Stimulated activated naive CD8-positive, alpha-beta T cell treated with anti-CD3 and anti-CD28 coated beads, Interleukin-15, Interleukin-2, amounts not matched to agents 100 ng/mL and 50 ng/mL, for 24 hours (primary cell): Measurements from ENCODE around the gene TMEM88.

ENCODE experiments used
- H3K27ac Mint-ChIP-seq: one replicate; pipeline ENCODE4 v1.8.0; 2021; ENCODE audit warnings: mild to moderate bottlenecking, mixed read lengths
- H3K27me3 Mint-ChIP-seq: one replicate; pipeline ENCODE4 v1.8.0; 2021; ENCODE audit warnings: mixed read lengths
- H3K36me3 Mint-ChIP-seq: one replicate; pipeline ENCODE4 v1.8.0; 2021; ENCODE audit warnings: low read depth, mixed read lengths
- H3K4me1 Mint-ChIP-seq: one replicate; pipeline ENCODE4 v1.8.0; 2021; ENCODE audit warnings: low read depth, mixed read lengths
- H3K4me3 Mint-ChIP-seq: one replicate; pipeline ENCODE4 v1.8.0; 2021; ENCODE audit warnings: mild to moderate bottlenecking, mixed read lengths
- H3K9me3 Mint-ChIP-seq: one replicate; pipeline ENCODE4 v1.8.0; 2021; ENCODE audit warnings: mixed read lengths

The TMEM88 gene

DNA sequence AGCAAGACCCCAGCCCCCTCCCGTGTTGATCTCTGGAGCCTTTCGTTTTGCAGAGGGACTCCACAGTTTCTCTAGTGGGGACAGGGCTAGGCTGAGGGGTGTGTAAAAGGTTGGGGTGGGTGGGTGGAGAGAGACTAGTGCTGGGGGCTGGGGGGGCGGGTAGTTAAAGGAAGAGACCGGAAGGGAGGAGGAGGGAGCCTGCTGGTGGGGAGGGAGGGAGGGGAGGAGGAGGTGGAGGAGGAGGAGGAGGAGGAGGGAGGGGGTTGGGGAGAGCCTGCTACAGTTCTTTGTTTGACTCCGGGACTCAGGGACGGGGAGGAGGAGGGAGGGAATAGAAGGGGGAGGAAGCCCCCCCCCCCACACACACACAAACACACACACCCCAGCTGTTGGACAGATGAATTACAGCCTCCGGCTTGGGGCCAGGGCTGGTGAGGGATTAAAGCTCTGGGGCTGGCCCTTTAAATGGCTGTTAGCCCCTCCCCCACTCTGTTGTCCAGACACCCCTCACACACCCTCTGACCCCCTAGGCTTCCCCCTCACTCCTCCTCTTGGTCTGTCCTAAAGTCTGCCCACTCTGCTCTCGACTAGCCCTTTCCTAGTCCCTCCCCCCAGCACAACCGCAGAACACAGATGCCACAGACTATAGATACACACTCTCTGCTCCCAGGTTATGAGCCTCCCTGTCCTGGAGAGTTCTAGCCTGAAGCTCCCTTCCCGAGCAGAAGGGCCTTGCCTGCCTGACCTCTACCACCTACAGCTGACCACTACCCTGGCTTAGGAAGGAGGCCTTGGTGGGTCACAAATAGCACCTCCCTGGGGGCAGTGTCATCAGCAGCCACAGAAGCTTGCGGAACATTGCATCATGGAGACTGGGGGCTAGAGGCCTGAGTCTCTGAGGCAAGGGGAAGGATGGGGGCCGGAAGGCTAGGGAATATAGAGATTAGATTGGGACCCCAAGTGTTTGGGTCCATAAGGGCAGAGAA lies 16.5 kb upstream of the TMEM88 start:
- H3K4me1 Mint-ChIP-seq: peaks cover 79% of the 10 kb centered on the region
- H3K27me3 Mint-ChIP-seq: peaks cover 1% of the 10 kb centered on the region
- H3K9me3 Mint-ChIP-seq: no peaks in the 10 kb centered on the region
- peaks cover 3% of the 10 kb centered on the region for H3K36me3 Mint-ChIP-seq
- H3K4me3 Mint-ChIP-seq: peak overlapping the region; percentile 93
- peak overlapping the region; percentile 66 for H3K27ac Mint-ChIP-seq

DNA sequence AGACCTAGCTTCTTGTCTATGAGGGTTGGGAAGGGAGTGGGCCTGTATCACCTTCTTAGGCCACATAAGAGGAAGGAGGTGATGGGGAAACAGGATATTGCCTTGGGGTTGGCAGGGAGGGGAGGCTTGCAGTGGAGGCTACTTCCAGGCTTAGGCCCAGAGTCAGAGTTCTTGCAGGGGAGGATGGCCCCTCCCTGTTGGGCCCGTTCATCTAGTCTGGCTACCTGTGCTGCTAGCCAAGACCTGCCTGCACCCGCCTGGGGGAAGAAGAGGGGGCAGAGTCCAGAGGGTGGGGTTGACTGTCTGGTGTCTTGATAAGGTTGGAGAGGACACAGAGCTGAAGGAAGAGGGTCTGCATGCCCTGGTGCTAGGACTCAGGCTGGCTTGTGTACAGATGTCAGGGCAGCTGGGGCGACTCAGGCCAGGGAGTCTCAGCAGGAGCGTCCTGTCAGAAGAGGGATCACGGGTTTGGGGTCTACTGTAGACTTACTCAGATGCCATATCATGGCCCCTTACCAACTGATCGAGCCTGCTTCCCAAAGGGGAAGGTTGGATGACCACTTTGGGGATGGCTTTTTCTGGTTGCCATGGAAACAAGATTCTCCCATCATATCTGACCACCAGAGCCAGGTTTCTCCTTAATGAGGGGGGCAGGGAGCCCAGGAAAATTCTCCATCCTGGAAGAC lies 15.5 kb upstream of the TMEM88 start:
- Mint-ChIP-seq H3K4me3 (peak overlapping the region; percentile 88), H3K4me1 (peaks cover 73% of the 10 kb centered on the region), H3K27me3 (no peaks in the 10 kb centered on the region)

DNA sequence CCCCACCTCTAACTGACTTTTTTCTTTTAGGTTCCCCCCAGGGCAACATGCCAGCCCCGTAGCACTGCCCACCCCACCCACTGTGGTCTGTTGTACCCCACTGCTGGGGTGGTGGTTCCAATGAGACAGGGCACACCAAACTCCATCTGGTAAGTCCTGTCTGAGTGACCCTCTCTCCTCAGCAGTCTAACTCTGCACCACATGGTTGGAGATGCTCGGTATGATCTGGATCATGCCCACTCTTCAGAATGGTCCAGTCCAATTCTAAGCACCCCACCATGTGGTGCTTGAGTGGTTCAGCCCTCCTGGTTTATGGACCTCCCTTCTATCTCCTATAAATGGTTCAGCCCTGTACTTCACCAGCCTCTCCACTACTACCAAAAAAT lies 15.0 kb upstream of the TMEM88 start:
- H3K27ac Mint-ChIP-seq: peak overlapping the region; percentile 95
- no peaks in the 10 kb centered on the region for H3K9me3 Mint-ChIP-seq
- peak overlapping the region; percentile 88 for H3K4me3 Mint-ChIP-seq
- peaks cover 69% of the 10 kb centered on the region for H3K4me1 Mint-ChIP-seq
- no peaks in the 10 kb centered on the region for H3K27me3 Mint-ChIP-seq
- H3K36me3 Mint-ChIP-seq: peaks cover 3% of the 10 kb centered on the region

More for the DNA sequence above, 15.5 kb upstream of the TMEM88 start:
- Mint-ChIP-seq H3K36me3 (peaks cover 3% of the 10 kb centered on the region), H3K27ac (peak overlapping the region; percentile 66), H3K9me3 (no peaks in the 10 kb centered on the region)

DNA sequence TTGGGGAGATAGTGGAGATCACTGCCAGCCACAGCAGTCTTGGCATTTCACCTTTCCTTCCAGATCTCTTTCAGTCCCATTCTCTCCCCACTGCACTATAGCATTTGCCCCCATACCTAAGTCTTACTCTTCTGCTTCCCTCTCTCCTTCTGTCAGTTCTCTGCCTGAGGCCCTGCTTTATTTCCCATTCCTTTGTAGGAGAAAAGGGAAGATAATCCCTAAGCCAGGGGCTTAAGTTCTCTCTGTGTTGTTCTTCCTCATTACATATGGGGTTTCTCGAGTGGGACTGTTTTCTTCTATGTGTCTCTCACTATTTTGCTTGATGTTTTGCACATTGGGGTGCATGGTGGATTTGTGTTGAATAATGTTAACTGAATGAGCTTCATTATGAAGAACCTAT lies 14.4 kb upstream of the TMEM88 start:
- peak overlapping the region; percentile 88 for H3K4me3 Mint-ChIP-seq
- peaks cover 68% of the 10 kb centered on the region for H3K4me1 Mint-ChIP-seq
- H3K27me3 Mint-ChIP-seq: no peaks in the 10 kb centered on the region
- no peaks in the 10 kb centered on the region for H3K9me3 Mint-ChIP-seq
- peaks cover 8% of the 10 kb centered on the region for H3K36me3 Mint-ChIP-seq
- peak overlapping the region; percentile 95 for H3K27ac Mint-ChIP-seq

DNA sequence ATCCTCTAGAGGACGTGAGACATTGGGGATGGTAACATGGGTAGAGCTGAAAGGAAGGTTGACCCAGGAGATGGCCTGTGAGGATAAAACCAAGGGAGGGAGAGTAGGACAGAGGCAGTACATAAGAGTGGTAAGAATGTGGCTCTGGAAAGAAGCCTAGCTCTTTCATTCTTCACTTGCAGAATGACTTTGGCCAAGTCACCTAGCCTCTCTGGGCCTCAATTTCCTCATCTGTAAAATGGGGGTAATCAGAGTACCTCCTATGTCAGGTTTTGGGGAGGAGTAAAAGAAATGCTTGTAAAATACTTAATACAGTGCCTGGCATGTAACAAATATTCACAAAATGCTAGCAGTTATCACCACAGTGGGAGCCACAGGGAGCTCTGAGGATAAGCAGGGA lies 14.0 kb upstream of the TMEM88 start:
- Mint-ChIP-seq H3K27me3 (no peaks in the 10 kb centered on the region), H3K36me3 (peaks cover 13% of the 10 kb centered on the region), H3K4me1 (peaks cover 72% of the 10 kb centered on the region)

DNA sequence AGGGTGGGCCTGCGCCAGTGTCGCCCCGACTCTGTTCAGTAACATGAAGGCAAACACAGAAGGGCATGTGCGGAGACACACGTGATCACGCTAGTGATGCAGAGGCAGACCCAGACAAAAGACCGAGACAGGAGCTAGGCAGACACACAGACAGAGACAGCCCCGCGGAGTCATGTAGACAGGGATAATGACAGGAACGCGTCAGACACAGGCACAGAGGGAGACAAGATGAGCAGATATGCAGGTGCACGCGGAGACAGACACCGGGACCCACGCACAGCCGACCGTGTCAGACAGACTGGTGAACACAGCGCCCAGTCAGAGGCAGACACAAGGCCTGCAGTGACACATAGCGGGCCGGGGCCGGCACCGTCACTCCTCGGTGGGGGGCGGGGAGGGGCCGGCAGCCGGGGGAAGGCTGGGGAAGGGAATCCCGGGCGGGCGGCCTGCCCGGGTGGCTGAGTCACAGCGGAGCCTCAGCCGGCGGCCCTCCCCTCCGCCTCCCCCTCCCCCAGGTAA lies 13.4 kb upstream of the TMEM88 start:
- peak overlapping the region; percentile 88 for H3K4me3 Mint-ChIP-seq
- no peaks in the 10 kb centered on the region for H3K27me3 Mint-ChIP-seq
- peak overlapping the region; percentile 100 for H3K27ac Mint-ChIP-seq
- peaks cover 71% of the 10 kb centered on the region for H3K4me1 Mint-ChIP-seq
- H3K9me3 Mint-ChIP-seq: no peaks in the 10 kb centered on the region
- peaks cover 19% of the 10 kb centered on the region for H3K36me3 Mint-ChIP-seq

More for the DNA sequence above, 14.0 kb upstream of the TMEM88 start:
- peak overlapping the region; percentile 88 for H3K4me3 Mint-ChIP-seq
- H3K27ac Mint-ChIP-seq: peak overlapping the region; percentile 95
- no peaks in the 10 kb centered on the region for H3K9me3 Mint-ChIP-seq

DNA sequence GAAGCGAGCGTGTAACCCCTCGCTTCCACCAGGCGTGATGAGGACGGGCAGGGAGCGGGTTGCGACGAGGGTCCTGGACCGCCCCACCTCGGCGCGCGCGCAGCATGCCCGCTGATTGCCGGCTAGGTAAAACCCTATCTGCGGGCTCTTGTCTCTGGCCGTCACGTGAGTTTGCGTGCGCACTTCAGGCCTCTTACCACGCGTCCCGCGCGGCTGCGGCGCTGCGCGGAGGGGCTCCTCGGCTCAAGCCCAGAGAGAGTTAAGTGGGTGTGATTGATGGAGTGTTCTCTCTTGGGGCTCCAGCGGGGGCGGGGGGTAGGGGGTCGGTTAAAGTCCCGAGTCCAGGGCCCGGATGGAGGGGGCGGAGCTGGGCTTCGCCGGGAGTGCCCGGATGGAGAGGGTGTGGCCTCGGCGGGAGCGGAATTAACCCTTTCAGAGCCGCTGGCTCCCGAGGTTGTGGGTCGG lies 12.9 kb upstream of the TMEM88 start:
- Mint-ChIP-seq H3K4me1 (peaks cover 71% of the 10 kb centered on the region), H3K36me3 (peaks cover 23% of the 10 kb centered on the region), H3K27ac (peak overlapping the region; percentile 100), H3K27me3 (no peaks in the 10 kb centered on the region), H3K4me3 (peak overlapping the region; percentile 88), H3K9me3 (no peaks in the 10 kb centered on the region)

DNA sequence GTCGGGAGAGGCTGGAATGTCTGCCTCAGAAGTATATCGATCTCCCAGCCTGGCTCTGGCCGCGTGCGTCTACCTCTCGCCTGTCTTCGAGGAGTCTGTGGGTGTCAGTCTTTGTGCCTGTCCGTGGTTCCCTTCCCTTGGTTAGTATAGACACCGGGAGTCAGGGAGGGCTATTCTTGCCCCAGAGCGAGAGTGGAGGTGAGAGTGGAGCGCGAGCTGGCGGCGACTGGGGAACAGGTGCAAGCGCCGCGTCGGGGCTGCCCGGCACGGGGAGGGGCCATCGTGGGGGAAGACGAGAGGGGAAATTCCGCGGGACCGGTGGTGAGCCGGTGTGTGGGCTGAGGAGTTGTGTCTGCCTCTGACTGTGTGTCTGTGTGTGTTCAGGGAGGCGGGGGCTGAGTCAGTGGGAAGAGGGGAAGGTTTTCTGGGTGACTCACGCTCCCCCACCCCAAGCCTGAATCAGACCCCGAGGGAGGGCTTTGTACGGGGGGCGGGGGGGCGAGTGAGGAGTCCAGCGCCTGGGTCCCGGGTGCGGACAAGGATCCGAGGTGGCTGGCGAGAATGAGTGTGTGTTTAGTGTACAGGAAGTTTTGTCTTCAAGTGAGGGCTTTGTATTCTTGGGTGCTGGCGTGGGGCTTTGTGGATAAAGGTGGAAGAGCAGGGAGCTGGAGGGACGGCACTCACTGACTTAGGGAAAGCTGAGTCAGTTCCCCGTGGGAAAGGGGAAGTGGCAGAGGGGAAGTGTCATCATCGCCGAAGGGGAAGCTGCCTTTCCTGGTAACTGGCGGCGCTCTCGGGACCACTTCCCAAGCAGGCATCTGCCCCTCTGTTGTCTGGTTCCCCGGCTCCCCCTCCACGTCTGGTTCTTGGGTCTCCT lies 12.2 kb upstream of the TMEM88 start:
- Mint-ChIP-seq H3K27ac (peak overlapping the region; percentile 100), H3K4me3 (peak overlapping the region; percentile 88), H3K4me1 (peaks cover 70% of the 10 kb centered on the region), H3K36me3 (peaks cover 24% of the 10 kb centered on the region), H3K27me3 (no peaks in the 10 kb centered on the region), H3K9me3 (no peaks in the 10 kb centered on the region)

DNA sequence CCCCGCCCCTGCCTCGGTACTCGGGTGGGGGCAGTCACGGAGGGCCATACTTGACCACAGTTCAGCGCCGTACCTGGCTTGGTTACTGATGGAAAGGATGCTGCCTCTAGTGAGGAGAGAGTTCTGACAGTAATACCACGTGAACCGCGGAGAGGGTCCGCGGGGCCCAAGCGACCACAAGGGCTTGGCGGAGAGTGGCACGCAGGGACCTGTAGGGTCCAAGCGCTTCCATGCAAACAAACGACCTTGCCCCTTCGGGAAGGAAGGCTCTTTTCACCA lies 11.7 kb upstream of the TMEM88 start:
- peaks cover 24% of the 10 kb centered on the region for H3K36me3 Mint-ChIP-seq
- peaks cover 68% of the 10 kb centered on the region for H3K4me1 Mint-ChIP-seq
- peak overlapping the region; percentile 100 for H3K27ac Mint-ChIP-seq
- no peaks in the 10 kb centered on the region for H3K27me3 Mint-ChIP-seq
- no peaks in the 10 kb centered on the region for H3K9me3 Mint-ChIP-seq
- H3K4me3 Mint-ChIP-seq: peak overlapping the region; percentile 88

DNA sequence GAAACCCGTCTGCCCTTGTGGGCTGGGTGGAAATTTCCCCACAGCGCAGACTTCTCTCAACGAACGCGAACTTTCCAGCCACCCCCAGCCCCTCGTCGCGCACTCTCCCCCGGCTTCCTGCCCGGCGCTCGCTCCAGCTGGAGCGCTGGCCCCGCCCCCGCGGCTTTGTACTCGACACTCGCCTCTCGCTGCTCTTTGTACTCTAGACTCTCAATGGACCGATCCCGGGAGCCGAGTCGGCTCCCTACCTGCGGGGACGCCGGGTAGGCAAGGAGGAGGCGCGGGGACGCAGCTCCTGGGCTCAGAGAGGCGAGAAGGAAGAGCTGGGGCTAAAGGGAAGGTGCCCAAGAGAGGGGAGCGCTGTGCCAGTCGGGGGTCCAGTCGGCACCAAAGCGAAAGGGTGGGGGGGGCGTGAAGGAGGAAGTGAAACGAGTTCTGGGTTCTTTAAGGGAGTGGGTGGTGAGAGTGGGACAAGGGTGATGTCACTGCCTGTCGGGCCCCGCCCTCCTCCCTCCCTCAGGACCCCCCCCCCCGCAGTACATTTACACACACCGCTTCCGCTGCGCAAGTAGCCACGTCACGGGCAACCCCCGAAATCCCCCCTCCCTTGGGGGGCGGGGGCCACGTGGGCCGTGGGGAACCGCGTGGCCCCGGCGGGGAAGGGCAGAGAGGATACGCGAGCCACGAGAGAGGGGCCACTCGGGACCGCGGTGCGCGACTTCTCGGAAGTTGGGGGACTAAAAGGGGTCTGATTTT lies 11.2 kb upstream of the TMEM88 start:
- peak overlapping the region; percentile 100 for H3K27ac Mint-ChIP-seq
- peaks cover 24% of the 10 kb centered on the region for H3K36me3 Mint-ChIP-seq
- H3K27me3 Mint-ChIP-seq: no peaks in the 10 kb centered on the region
- no peaks in the 10 kb centered on the region for H3K9me3 Mint-ChIP-seq
- peak overlapping the region; percentile 88 for H3K4me3 Mint-ChIP-seq
- H3K4me1 Mint-ChIP-seq: peaks cover 65% of the 10 kb centered on the region

DNA sequence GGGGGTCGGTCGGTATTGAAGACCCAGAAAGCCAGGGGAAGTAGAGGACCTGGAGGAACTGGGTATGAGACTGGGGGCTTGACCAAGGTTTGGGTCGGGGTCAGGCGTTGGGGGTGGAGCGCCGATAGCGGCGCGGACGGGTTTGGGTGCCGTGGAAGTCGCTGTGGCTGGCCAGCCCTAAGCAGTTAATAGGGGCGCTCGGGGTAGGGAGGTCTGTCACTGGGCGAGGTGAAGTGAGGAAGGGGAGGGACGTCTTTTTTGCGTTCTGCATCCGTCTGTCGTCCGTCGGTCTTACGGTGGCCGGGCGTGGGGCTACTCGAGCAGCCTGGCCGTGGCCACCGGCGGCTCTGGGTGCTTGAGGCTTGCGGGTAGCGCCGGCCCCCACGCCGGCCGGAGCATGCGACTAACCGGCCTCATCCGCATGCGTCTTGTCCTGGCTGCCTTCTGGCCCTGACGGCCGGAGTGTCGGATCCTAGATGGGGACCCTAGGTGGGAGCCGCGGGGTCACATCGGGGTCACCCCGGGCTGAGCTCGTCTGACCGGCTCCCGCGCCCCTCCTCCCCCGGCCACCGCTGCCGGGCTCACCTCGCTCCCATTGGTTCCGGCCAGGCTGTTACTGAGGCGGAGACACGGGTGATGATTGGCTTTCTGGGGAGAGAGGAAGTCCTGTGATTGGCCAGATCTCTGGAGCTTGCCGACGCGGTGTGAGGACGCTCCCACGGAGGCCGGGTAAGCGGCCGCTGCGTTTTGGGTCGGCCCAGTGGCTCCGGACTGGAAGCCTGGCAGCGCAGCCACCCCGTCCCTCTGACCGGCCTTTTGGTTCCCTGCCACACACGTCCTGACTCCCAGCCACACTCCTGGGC lies 10.3 kb upstream of the TMEM88 start:
- Mint-ChIP-seq H3K36me3 (peaks cover 25% of the 10 kb centered on the region), H3K27me3 (no peaks in the 10 kb centered on the region), H3K4me3 (peak overlapping the region; percentile 88), H3K9me3 (no peaks in the 10 kb centered on the region), H3K27ac (peak overlapping the region; percentile 100), H3K4me1 (peaks cover 58% of the 10 kb centered on the region)

DNA sequence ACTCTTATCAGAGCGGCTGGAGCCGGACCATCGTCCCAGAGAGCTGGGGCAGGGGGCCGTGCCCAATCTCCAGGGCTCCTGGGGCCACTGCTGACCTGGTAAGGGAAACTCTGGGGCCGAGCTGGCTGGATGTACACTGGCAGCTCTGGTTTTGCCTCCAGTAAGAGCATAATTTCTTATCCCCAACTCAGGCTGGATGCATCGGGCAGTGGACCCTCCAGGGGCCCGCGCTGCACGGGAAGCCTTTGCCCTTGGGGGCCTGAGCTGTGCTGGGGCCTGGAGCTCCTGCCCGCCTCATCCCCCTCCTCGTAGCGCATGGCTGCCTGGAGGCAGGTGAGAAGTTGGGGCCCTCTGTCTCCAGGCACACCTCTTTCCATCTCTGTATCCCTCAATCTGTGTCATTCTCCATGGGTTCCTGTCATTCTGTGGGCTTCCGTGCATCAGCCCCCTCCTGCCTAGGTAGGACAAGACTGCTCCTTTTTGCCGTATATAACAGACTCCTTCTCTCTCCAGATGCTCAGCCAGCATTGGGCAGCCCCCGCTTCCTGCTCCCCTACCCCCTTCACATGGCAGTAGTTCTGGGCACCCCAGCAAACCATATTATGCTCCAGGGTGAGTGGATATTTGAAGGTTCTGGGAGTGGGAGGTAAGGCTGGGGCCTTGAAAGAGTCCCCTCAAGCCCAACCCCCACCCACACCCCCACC lies 9.4 kb upstream of the TMEM88 start:
- Mint-ChIP-seq H3K9me3 (no peaks in the 10 kb centered on the region), H3K36me3 (peaks cover 32% of the 10 kb centered on the region), H3K4me1 (peaks cover 58% of the 10 kb centered on the region), H3K27me3 (no peaks in the 10 kb centered on the region), H3K27ac (peak overlapping the region; percentile 100), H3K4me3 (peak overlapping the region; percentile 88)
